Measurements from ENCODE around the gene CD46.

CD46 gene

GRCh38 chr1:207798847-207799246, 47.0 kb downstream of the CD46 start:
- DNase-seq (ENCODE audit: low spot score) = no peak

GRCh38 chr1:207799989-207800648, 48.3 kb downstream of the CD46 start:
- no peak for DNase-seq (ENCODE audit: low spot score)

GRCh38 chr1:207801819-207802218, 50.0 kb downstream of the CD46 start:
- DNase-seq (ENCODE audit: low spot score) = no peak

GRCh38 chr1:207803678-207804077, 51.8 kb downstream of the CD46 start:
- DNase-seq (ENCODE audit: low spot score) = no peak

- DNase-seq (ENCODE audit: low spot score) = no peak
These were observed 53.0 kb downstream of the CD46 start for GRCh38 chr1:207804721-207805468.

GRCh38 chr1:207805841-207806421, 54.1 kb downstream of the CD46 start:
- DNase-seq (ENCODE audit: low spot score) = peak; percentile 94

GRCh38 chr1:207806531-207807325, 54.9 kb downstream of the CD46 start:
- no peak for DNase-seq (ENCODE audit: low spot score)

GRCh38 chr1:207807326-207807689, 55.5 kb downstream of the CD46 start:
- no peak for DNase-seq (ENCODE audit: low spot score)

GRCh38 chr1:207807690-207808321, 56.0 kb downstream of the CD46 start:
- DNase-seq (ENCODE audit: low spot score) = no peak

- DNase-seq (ENCODE audit: low spot score) = no peak
These were observed 56.5 kb downstream of the CD46 start for GRCh38 chr1:207808322-207808705.

- DNase-seq (ENCODE audit: low spot score) = no peak
These were observed 57.2 kb downstream of the CD46 start for GRCh38 chr1:207808911-207809555.

GRCh38 chr1:207810173-207810572, 58.3 kb downstream of the CD46 start:
- peak; percentile 81 for DNase-seq (ENCODE audit: low spot score)

GRCh38 chr1:207810606-207811295, 58.9 kb downstream of the CD46 start:
- DNase-seq (ENCODE audit: low spot score) = no peak

- DNase-seq (ENCODE audit: low spot score) = no peak
These were observed 59.5 kb downstream of the CD46 start for GRCh38 chr1:207811319-207811718.

- DNase-seq (ENCODE audit: low spot score) = peak; percentile 34
These were observed 60.3 kb downstream of the CD46 start for GRCh38 chr1:207811920-207812720.

- DNase-seq (ENCODE audit: low spot score) = no peak
These were observed 61.1 kb downstream of the CD46 start for GRCh38 chr1:207812778-207813511.

GRCh38 chr1:207813512-207813881, 61.6 kb downstream of the CD46 start:
- no peak for DNase-seq (ENCODE audit: low spot score)

- no peak for DNase-seq (ENCODE audit: low spot score)
These were observed 62.1 kb downstream of the CD46 start for GRCh38 chr1:207813946-207814345.

GRCh38 chr1:207814469-207814868, 62.6 kb downstream of the CD46 start:
- DNase-seq (ENCODE audit: low spot score) = no peak

All from AG20443 (cell line).